ENCODE data around the gene SLC24A4. TPM values are rescaled to one million over a fixed set of nuclear protein-coding genes. Genes with fewer than 3 reads are reported as not detected.

SLC24A4 gene
- total RNA-seq, 2 donors from 2014 or later, result 0.11 to 0.17 TPM

GRCh38 chr14:92456215-92457015 lies 133.4 kb downstream of the SLC24A4 start:
- H3K4me3 ChIP-seq, result no peak overlapping the region

GRCh38 chr14:92457016-92457565 lies 134.1 kb downstream of the SLC24A4 start:
- intact Hi-C loops (cut with DNase I), result loop anchor here (10.0 kb wide), 1 partner anchor 322 kb away; no protein-coding TSS in a partner anchor
- Histone ChIP-seq H3K4me3 (no peak overlapping the region), H3K9ac (ENCODE audit: low read depth in 2 of 2, low read length in 2 of 2) (no peak overlapping the region), H3K27me3 (no peaks in the 10 kb centered on the region), H3K27ac (no peak overlapping the region), H3K9me3 (no peaks in the 10 kb centered on the region), H3K4me1 (no peaks in the 10 kb centered on the region), H3K36me3 (no peaks in the 10 kb centered on the region)
- DNase-seq, result no peak
- TF ChIP-seq CTCF (IDR thresholded peaks at IDR 0.05), result peak; percentile 1

More at GRCh38 chr14:92456215-92457015, 133.4 kb downstream of the SLC24A4 start:
- Histone ChIP-seq H3K27me3 (no peaks in the 10 kb centered on the region), H3K4me1 (no peaks in the 10 kb centered on the region), H3K9ac (ENCODE audit: low read depth in 2 of 2, low read length in 2 of 2) (no peak overlapping the region), H3K9me3 (no peaks in the 10 kb centered on the region), H3K27ac (no peak overlapping the region), H3K36me3 (no peaks in the 10 kb centered on the region)
- DNase-seq, result peak; percentile 41
- intact Hi-C loops (cut with DNase I), result loop anchor here (10.0 kb wide), 1 partner anchor 322 kb away; no protein-coding TSS in a partner anchor
- peak; percentile 66 for TF ChIP-seq CTCF (IDR thresholded peaks at IDR 0.05)

DNA sequence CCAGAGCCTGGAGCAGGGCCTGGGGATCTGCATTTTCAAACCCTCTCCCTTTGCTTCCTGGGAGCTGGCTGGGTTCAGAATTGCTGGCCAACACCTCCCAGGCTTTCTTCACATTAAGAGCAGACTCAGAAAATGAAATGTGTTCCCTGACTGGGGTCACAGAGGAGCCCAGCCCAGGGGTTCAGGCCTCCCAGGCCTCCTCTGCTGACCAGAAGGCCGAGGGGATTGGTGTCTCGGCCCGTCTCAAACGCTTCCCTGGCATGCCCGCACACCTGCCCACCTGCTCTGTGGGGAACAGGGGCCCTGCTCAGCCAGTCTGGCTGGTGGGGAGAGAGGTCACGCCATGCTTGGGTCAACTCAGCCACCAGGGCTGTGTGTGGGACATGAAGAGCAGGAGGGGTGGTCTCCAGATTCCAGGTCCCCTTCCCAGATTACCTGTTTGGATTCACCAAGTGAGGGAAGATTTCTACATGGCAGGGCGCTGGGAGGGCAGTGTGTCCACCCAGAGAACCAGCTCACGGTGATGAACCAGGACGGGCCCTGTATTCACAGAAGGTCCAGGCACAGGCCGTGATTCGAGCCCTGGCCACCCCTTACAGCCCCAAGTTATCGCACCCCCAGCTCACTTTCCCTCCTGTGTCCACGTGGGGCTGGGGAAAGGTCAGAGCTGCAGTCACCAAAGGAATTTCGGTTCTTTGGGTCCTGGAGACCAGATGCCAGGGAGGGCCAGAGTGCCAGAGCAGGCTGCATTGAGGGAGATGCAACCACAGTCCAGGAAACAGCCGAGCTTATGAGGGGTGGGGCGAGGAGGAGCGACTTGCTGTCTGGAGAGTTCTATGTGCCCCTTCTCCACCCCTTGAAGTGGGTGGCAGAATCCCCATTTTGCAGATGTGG lies 135.4 kb downstream of the SLC24A4 start:
- no peaks in the 10 kb centered on the region for H3K4me1 ChIP-seq
- H3K9me3 ChIP-seq, result no peaks in the 10 kb centered on the region
- H3K36me3 ChIP-seq, result no peaks in the 10 kb centered on the region
- H3K9ac ChIP-seq (ENCODE audit: low read depth in 2 of 2, low read length in 2 of 2), result no peak overlapping the region
- no peak overlapping the region for H3K27ac ChIP-seq
- DNase-seq, result no peak
- H3K4me3 ChIP-seq, result no peak overlapping the region
- TF ChIP-seq CTCF (IDR thresholded peaks at IDR 0.05), result no peak
- intact Hi-C loops (cut with DNase I), result loop anchor here (10.0 kb wide), 1 partner anchor 324 kb away; no protein-coding TSS in a partner anchor
- H3K27me3 ChIP-seq, result no peaks in the 10 kb centered on the region

DNA sequence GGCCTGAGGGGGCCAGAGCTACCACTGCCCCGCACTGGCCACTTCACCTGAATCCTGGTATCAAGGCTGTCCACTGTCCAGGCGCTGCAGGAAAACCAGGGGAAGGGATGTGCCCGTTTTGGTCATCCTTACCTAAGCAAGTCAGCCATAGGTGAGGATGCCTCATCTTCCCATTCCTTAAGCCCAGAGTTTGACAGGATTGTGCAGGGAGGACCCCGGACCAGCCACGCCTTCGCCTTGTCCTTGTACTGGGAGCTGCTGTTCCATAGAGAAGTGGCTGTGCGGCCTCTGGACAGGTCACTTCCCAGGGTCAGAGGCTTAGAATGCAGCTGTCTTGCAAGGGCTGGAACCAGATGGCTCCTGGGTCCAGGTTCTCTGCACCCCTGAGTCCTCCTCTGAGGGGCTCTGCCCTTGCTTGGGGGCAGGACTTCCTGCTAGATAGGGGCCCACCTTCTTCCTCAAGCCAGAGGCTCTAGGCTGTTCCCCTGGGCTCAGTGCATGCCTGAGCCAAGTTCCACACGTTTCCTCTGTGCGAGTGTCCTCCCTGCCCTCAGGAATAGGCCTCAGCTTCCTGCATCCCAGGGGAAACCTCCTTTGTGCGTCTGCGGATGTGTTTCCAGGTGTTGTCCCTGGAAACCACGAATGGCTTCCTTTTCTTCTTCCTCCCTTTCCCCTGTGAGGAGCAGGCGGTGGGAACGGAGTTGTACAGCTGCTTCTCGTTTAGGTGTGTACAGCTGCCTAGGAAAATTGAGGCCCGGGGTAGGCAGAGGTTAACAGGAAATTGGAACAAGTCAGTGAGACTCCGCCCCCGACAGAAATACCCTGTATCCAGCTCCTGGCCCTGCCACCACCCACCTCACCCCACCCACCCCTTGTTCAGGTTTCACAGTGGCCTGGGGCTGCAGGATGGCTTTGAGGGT lies 136.3 kb downstream of the SLC24A4 start:
- no peaks in the 10 kb centered on the region for H3K36me3 ChIP-seq
- no peak for DNase-seq
- H3K4me3 ChIP-seq, result no peak overlapping the region
- H3K9me3 ChIP-seq, result no peaks in the 10 kb centered on the region
- TF ChIP-seq CTCF (IDR thresholded peaks at IDR 0.05), result no peak
- no peak overlapping the region for H3K9ac ChIP-seq (ENCODE audit: low read depth in 2 of 2, low read length in 2 of 2)
- H3K27me3 ChIP-seq, result no peaks in the 10 kb centered on the region
- intact Hi-C loops (cut with DNase I), result loop anchor here (10.0 kb wide), 1 partner anchor 324 kb away; no protein-coding TSS in a partner anchor
- H3K27ac ChIP-seq, result no peak overlapping the region
- H3K4me1 ChIP-seq, result no peaks in the 10 kb centered on the region

All from colonic mucosa (tissue), 4 donors.